ENCODE data around the gene POLR3K.

POLR3K gene

GRCh38 chr16:53346-54236, at the start of gene POLR3K, which contains the start of gene SNRNP25:
TSS of gene POLR3K (minus strand) at chr16:53608. CDS start at chr16:53586, 22 bp downstream.
TSS of gene SNRNP25 (plus strand) at chr16:53828. CDS start at chr16:54017, 189 bp downstream.
- DNase-seq = peak; percentile 98

- no peak for DNase-seq
Observed at GRCh38 chr16:102060-102855, 48.9 kb upstream of the POLR3K start.

- DNase-seq = no peak
Observed at GRCh38 chr16:101586-101985, 48.2 kb upstream of the POLR3K start.

GRCh38 chr16:100989-101388, 47.6 kb upstream of the POLR3K start:
- DNase-seq = no peak

GRCh38 chr16:97822-98221, 44.4 kb upstream of the POLR3K start:
- DNase-seq = no peak

GRCh38 chr16:96935-97381, 43.5 kb upstream of the POLR3K start:
- peak; percentile 87 for DNase-seq

GRCh38 chr16:94918-95265, 41.5 kb upstream of the POLR3K start:
- no peak for DNase-seq

- DNase-seq = no peak
Observed at GRCh38 chr16:92431-93339, 39.3 kb upstream of the POLR3K start.

GRCh38 chr16:91484-91883, 38.1 kb upstream of the POLR3K start:
- no peak for DNase-seq

GRCh38 chr16:89391-90302, 36.2 kb upstream of the POLR3K start:
- DNase-seq = no peak

- no peak for DNase-seq
Observed at GRCh38 chr16:88613-89012, 35.2 kb upstream of the POLR3K start.

- DNase-seq = no peak
Observed at GRCh38 chr16:86483-86952, 33.1 kb upstream of the POLR3K start.

GRCh38 chr16:85865-86264, 32.5 kb upstream of the POLR3K start:
- DNase-seq = peak; percentile 15

GRCh38 chr16:85407-85782, 32.0 kb upstream of the POLR3K start:
- no peak for DNase-seq

GRCh38 chr16:84718-85406, 31.5 kb upstream of the POLR3K start:
- peak; percentile 77 for DNase-seq

- no peak for DNase-seq
Observed at GRCh38 chr16:83781-84615, 30.6 kb upstream of the POLR3K start.

- DNase-seq = no peak
Observed at GRCh38 chr16:83060-83603, 29.7 kb upstream of the POLR3K start.

GRCh38 chr16:79151-80054, 26.0 kb upstream of the POLR3K start:
- DNase-seq = no peak

Measured in GDM1 (cell line).